GM21515 (cell line): ENCODE data around the gene CSAD.

Experiments used
- ATAC-seq: cut with Tn5 transposase; IDR thresholded peaks from one replicate; pipeline ENCODE4 v1.9.1; 2021; ENCODE audit not compliant: unreplicated experiment

Gene CSAD

GRCh38 chr12:53180220-53180930, at the start of gene CSAD, which contains the start of gene ZNF740:
Gene CSAD, minus strand, starts transcription at chr12:53180925. Its CDS starts 7,455 bp downstream, at chr12:53173470.
Gene ZNF740, plus strand, starts transcription at chr12:53180722. Its CDS starts 1,262 bp downstream, at chr12:53181984.
- ATAC-seq: peak; percentile 91

- ATAC-seq: no peak
Measured at GRCh38 chr12:53230108-53230845, 49.6 kb upstream of the CSAD start.

GRCh38 chr12:53229454-53229853, 48.7 kb upstream of the CSAD start:
- no peak for ATAC-seq

- ATAC-seq: no peak
Measured at GRCh38 chr12:53227836-53228235, 47.1 kb upstream of the CSAD start.

- no peak for ATAC-seq
Measured at GRCh38 chr12:53227341-53227740, 46.6 kb upstream of the CSAD start.

- ATAC-seq: no peak
Measured at GRCh38 chr12:53226815-53227214, 46.1 kb upstream of the CSAD start.

- ATAC-seq: no peak
Measured at GRCh38 chr12:53225635-53226424, 45.1 kb upstream of the CSAD start.

- ATAC-seq: no peak
Measured at GRCh38 chr12:53224897-53225634, 44.3 kb upstream of the CSAD start.

- no peak for ATAC-seq
Measured at GRCh38 chr12:53224061-53224896, 43.6 kb upstream of the CSAD start.

- no peak for ATAC-seq
Measured at GRCh38 chr12:53223389-53224060, 42.8 kb upstream of the CSAD start.

- no peak for ATAC-seq
Measured at GRCh38 chr12:53222806-53223261, 42.1 kb upstream of the CSAD start.

GRCh38 chr12:53222170-53222721, 41.5 kb upstream of the CSAD start:
- ATAC-seq: no peak

GRCh38 chr12:53221203-53222080, 40.7 kb upstream of the CSAD start:
- peak; percentile 23 for ATAC-seq

- peak; percentile 50 for ATAC-seq
Measured at GRCh38 chr12:53220694-53221202, 40.0 kb upstream of the CSAD start.

- peak; percentile 32 for ATAC-seq
Measured at GRCh38 chr12:53219956-53220693, 39.4 kb upstream of the CSAD start.

- peak; percentile 8 for ATAC-seq
Measured at GRCh38 chr12:53219292-53219955, 38.7 kb upstream of the CSAD start.
